Neural crest cell (in vitro differentiated cells): ENCODE measurements around the gene CNTNAP2. TPM values are rescaled to one million over a fixed set of nuclear protein-coding genes. Genes with fewer than 3 reads are reported as not detected.

Experiments used
- DNase-seq: peaks from one replicate; pipeline ENCODE4 v3.0.0; 2021; ENCODE audit warnings: low read depth, mixed read lengths, low spot score
- H3K27ac Mint-ChIP-seq: one replicate; pipeline ENCODE4 v1.8.0; 2021; ENCODE audit warnings: mild to moderate bottlenecking, mixed read lengths; ENCODE audit not compliant: unreplicated experiment
- H3K27me3 Mint-ChIP-seq: 2 replicates; pipeline ENCODE4 v1.8.0; 2021; ENCODE audit warnings: low read depth, mild to moderate bottlenecking, mixed read lengths
- H3K36me3 Mint-ChIP-seq: 2 replicates; pipeline ENCODE4 v1.8.0; 2021; ENCODE audit warnings: low read depth, mild to moderate bottlenecking, mixed read lengths
- H3K4me1 Mint-ChIP-seq: 2 replicates; pipeline ENCODE4 v1.8.0; 2021; ENCODE audit warnings: mixed read lengths
- H3K4me3 Mint-ChIP-seq: one replicate; pipeline ENCODE4 v1.8.0; 2021; ENCODE audit warnings: mild to moderate bottlenecking, mixed read lengths
- H3K9me3 Mint-ChIP-seq: 2 replicates; pipeline ENCODE4 v1.8.0; 2021; ENCODE audit warnings: mixed read lengths
- CTCF ChIP-seq: fragments of 200-600 bp; sonication (generic); conservative IDR thresholded peaks from 2 replicates; pipeline ENCODE4 v1.5.0; 2021; ENCODE audit warnings: antibody characterized with exemption, mild to moderate bottlenecking
- total RNA-seq: library from RNA; stranded (reverse); gene quantifications from 2 replicates; pipeline ENCODE4 v1.2.1, GENCODE V29; 2021

CNTNAP2 gene
- total RNA-seq, 1 donor from 2014 or later: 12.9 TPM

DNA sequence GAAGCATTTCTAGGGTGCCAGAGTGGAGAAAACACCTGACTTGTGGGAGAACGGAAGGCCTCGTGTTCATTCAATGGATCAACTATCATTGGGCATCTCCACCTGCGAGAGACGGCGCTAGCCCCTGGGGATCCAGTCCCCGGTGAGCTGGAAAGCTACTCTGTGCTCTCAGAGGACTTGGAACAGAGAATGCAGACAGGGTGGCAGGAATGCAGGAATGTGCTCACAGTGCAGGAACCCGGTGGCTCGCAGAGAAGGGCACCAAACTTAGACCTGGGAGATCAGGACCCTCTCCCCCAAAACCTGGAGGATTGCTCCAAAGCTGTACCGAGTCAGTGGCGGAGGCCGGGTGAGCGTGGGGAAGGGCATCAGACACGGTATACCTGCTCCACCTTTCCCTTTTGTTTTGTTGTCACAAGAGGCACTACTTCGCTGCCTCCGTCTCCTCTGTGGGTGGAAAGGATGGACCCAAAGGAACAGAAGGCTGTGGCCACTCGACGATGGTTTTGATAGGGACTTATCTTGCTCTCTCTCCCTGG, 1905.0 kb downstream of the CNTNAP2 start:
- H3K4me1 Mint-ChIP-seq: no peaks in the 10 kb centered on the region
- no peak overlapping the region for H3K4me3 Mint-ChIP-seq
- TF ChIP-seq CTCF: no peak
- DNase-seq: no peak
- H3K27ac Mint-ChIP-seq: no peak overlapping the region
- H3K9me3 Mint-ChIP-seq: peaks cover 3% of the 10 kb centered on the region
- no peaks in the 10 kb centered on the region for H3K27me3 Mint-ChIP-seq
- H3K36me3 Mint-ChIP-seq: no peaks in the 10 kb centered on the region

- no peak for TF ChIP-seq CTCF
- peaks cover 3% of the 10 kb centered on the region for H3K9me3 Mint-ChIP-seq
Observed at GRCh38 chr7:148022832-148023231, 1906.2 kb downstream of the CNTNAP2 start.

DNA sequence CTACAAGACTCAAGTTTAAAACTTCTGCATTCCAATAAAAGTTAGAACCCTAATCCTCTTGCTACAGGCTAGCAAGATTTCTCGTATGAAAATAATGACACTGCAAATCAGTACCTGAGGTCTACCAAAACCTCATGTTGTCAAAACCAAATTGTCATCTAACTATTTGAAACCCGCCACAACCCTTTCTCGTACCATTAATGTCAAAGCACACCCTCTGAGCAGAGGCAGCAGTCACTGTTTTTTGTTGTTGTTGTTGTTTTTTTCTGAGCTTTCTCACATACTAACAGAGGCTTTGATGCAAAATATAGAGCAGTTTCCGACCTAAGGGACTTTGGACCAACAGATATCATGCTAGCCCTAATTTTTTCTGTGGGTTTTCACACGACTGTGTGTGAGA, 1910.1 kb downstream of the CNTNAP2 start:
- Mint-ChIP-seq H3K9me3 (peaks cover 3% of the 10 kb centered on the region), H3K36me3 (no peaks in the 10 kb centered on the region), H3K4me3 (no peak overlapping the region), H3K27me3 (no peaks in the 10 kb centered on the region), H3K27ac (no peak overlapping the region), H3K4me1 (peaks cover 2% of the 10 kb centered on the region)
- DNase-seq: no peak
- no peak for TF ChIP-seq CTCF

More at GRCh38 chr7:148022832-148023231, 1906.2 kb downstream of the CNTNAP2 start:
- H3K36me3 Mint-ChIP-seq: no peaks in the 10 kb centered on the region
- DNase-seq: no peak
- no peaks in the 10 kb centered on the region for H3K4me1 Mint-ChIP-seq
- no peak overlapping the region for H3K4me3 Mint-ChIP-seq
- H3K27me3 Mint-ChIP-seq: no peaks in the 10 kb centered on the region
- no peak overlapping the region for H3K27ac Mint-ChIP-seq

DNA sequence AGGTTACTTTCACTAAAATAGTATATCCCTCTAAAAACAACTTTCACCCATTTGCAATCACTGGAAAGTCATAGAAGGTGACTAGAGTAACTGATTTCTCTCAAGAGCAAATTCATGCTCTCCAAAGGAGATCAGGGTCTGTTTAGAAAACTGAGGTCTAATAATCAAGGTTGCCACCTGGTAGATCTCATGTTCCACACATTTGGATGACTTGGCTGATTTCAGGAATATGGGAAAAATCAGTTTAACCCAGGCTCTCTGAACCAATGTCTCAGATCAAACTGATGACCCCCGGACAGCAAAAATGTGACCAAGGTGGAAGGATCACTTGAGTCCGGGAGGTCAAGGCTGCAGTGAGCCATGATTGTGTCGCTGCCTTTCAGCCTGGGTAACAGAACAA, 1911.6 kb downstream of the CNTNAP2 start:
- Mint-ChIP-seq H3K27me3 (no peaks in the 10 kb centered on the region), H3K36me3 (no peaks in the 10 kb centered on the region), H3K4me1 (peaks cover 6% of the 10 kb centered on the region), H3K27ac (no peak overlapping the region), H3K9me3 (peaks cover 8% of the 10 kb centered on the region), H3K4me3 (no peak overlapping the region)
- TF ChIP-seq CTCF: no peak
- DNase-seq: no peak

DNA sequence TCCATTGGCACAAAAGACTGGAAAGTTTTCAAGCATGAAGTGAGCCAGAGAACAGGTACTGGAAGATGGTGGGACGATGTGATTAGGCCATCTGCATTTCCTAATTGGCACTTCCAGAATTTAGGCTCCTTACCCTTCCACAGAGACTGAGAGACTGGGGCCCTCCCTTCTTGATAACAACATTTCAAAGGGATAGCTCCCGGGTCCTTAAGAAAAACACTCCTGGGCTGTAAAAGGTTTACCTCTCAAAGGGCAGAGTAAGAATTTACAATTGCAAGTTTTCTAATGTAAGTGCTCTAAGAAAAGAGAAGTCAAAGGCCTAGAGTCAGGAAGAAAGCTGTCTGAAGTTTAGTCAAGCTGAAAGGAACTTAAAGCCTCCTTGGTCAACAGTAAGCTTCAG, 1914.4 kb downstream of the CNTNAP2 start:
- Mint-ChIP-seq H3K9me3 (peaks cover 8% of the 10 kb centered on the region), H3K36me3 (no peaks in the 10 kb centered on the region), H3K4me3 (no peak overlapping the region), H3K27ac (no peak overlapping the region), H3K4me1 (peaks cover 6% of the 10 kb centered on the region), H3K27me3 (no peaks in the 10 kb centered on the region)
- DNase-seq: no peak
- no peak for TF ChIP-seq CTCF
